Measurements from ENCODE around the gene ADAM20.

Gene ADAM20

GRCh38 chr14:70534904-70535303 lies at the start of gene ADAM20:
Gene ADAM20 (minus strand): TSS chr14:70535004. CDS start chr14:70524757, 10,247 bp downstream.
- ChIA-PET CTCF (interaction anchor here (0.7 kb wide), 1 partner anchor 32 kb away, joined by 6 read pairs; no protein-coding TSS in a partner anchor), POLR2A (no interaction called here)
- no peak within 1 kb of the TSS for H3K27ac ChIP-seq (ENCODE audit: extremely low read depth, low read depth, low read length)
- no peaks in the 10 kb centered on the region for H3K4me1 ChIP-seq (ENCODE audit: control insufficient read depth, insufficient read depth, low read length)
- no peaks in the 10 kb centered on the region for H3K36me3 ChIP-seq (ENCODE audit: control insufficient read depth in 2 of 2, insufficient read depth in 1 of 2, low read length in 2 of 2)
- TF ChIP-seq HOXA7 (CRISPR knock-in tag; IDR thresholded peaks at IDR 0.05; ENCODE audit: borderline replicate concordance) (no peak), ZNF514 (tag by site-specific recombination; IDR thresholded peaks at IDR 0.05) (no peak), ZNF501 (tag by site-specific recombination; IDR thresholded peaks at IDR 0.05) (no peak), KLF7 (tag by site-specific recombination; IDR thresholded peaks at IDR 0.05; ENCODE audit: borderline replicate concordance) (no peak), ZNF202 (tag by site-specific recombination; IDR thresholded peaks at IDR 0.05; ENCODE audit: borderline replicate concordance) (no peak), ZNF621 (tag by site-specific recombination; IDR thresholded peaks at IDR 0.05) (no peak), ZNF843 (tag by site-specific recombination; IDR thresholded peaks at IDR 0.05) (no peak), ZBTB11 (tag by site-specific recombination; conservative IDR thresholded peaks at IDR 0.05; ENCODE audit: low read depth) (no peak), ZNF488 (tag by site-specific recombination; IDR thresholded peaks at IDR 0.05) (no peak), ZFP37 (tag by site-specific recombination; IDR thresholded peaks at IDR 0.05) (no peak), SCRT2 (tag by site-specific recombination; IDR thresholded peaks at IDR 0.05) (no peak), OVOL3 (tag by site-specific recombination; IDR thresholded peaks at IDR 0.05) (no peak), KLF8 (tag by site-specific recombination; IDR thresholded peaks at IDR 0.05) (no peak), ZNF747 (tag by site-specific recombination; IDR thresholded peaks at IDR 0.05) (no peak), ZNF341 (tag by site-specific recombination; IDR thresholded peaks at IDR 0.05; ENCODE audit: low read depth) (no peak)
- no peaks in the 10 kb centered on the region for H3K9me3 ChIP-seq (ENCODE audit: control insufficient read depth, insufficient read depth, low read depth, low read length)
- no peak within 1 kb of the TSS for H3K4me3 ChIP-seq (ENCODE audit: low read depth, low read length)

GRCh38 chr14:70576891-70577290 lies 42.1 kb upstream of the ADAM20 start:
- no peaks in the 10 kb centered on the region for H3K9me3 ChIP-seq (ENCODE audit: control insufficient read depth, insufficient read depth, low read depth, low read length)
- no peak overlapping the region for H3K4me3 ChIP-seq (ENCODE audit: low read depth, low read length)
- H3K4me1 ChIP-seq (ENCODE audit: control insufficient read depth, insufficient read depth, low read length): no peaks in the 10 kb centered on the region
- H3K36me3 ChIP-seq (ENCODE audit: control insufficient read depth in 2 of 2, insufficient read depth in 1 of 2, low read length in 2 of 2): peaks cover 29 to 38% of the 10 kb centered on the region in 2 experiments
- CTCF ChIA-PET: no interaction called here
- POLR2A ChIA-PET: no interaction called here
- no peak overlapping the region for H3K27ac ChIP-seq (ENCODE audit: extremely low read depth, low read depth, low read length)
- TF ChIP-seq ZSCAN5A (tag by site-specific recombination; IDR thresholded peaks at IDR 0.05) (no peak), ZNF596 (tag by site-specific recombination; IDR thresholded peaks at IDR 0.05) (no peak), MEIS1 (CRISPR knock-in tag; IDR thresholded peaks at IDR 0.05; ENCODE audit: borderline replicate concordance) (no peak), CTCF (tag by site-specific recombination; IDR thresholded peaks at IDR 0.05) (no peak), ZNF624 (tag by site-specific recombination; IDR thresholded peaks at IDR 0.05) (no peak), ZNF747 (tag by site-specific recombination; IDR thresholded peaks at IDR 0.05) (no peak), ZNF280D (tag by site-specific recombination; IDR thresholded peaks at IDR 0.05) (no peak), ZNF549 (tag by site-specific recombination; IDR thresholded peaks at IDR 0.05) (no peak), ZNF843 (tag by site-specific recombination; IDR thresholded peaks at IDR 0.05) (no peak), ZNF10 (tag by site-specific recombination; IDR thresholded peaks at IDR 0.05) (no peak), BCL11B (tag by site-specific recombination; IDR thresholded peaks at IDR 0.05; ENCODE audit: low read depth) (no peak), TRIM28 (IDR thresholded peaks at IDR 0.05; ENCODE audit: borderline replicate concordance, low read length) (no peak), ZNF473 (tag by site-specific recombination; IDR thresholded peaks at IDR 0.05) (no peak), ZNF214 (tag by site-specific recombination; IDR thresholded peaks at IDR 0.05; ENCODE audit: borderline replicate concordance) (no peak)
